HG03103 (cell line): ENCODE measurements around the gene OSBPL10.
"Not testable (repeated sequence)": the region's sequence is repeated elsewhere in the genome, so short reads cannot be mapped to it uniquely, and the experiment has no call there.

ENCODE experiments used
- ATAC-seq: cut with Tn5 transposase; IDR thresholded peaks from one replicate; pipeline ENCODE4 v1.9.1; 2021; ENCODE audit warnings: low read depth; ENCODE audit not compliant: unreplicated experiment

Gene OSBPL10

DNA sequence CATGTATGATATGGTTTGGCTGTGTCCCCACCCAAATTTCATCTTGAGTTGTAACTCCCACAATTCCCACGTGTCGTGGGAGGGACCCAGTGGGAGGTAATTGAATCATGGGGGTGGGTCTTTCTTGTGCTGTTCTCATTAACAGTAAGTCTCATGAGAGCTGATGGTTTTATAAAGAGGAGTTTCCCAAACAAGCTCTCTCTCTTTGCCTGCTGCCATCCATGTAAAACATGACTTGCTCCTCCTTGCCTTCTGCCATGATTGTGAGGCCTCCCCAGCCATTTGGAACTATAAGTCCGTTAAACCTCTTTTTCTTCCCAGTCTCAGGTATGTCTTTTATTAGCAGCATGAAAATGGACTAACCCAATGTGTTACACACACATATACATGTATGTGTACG is 291.5 kb downstream of the OSBPL10 start:
- ATAC-seq, result not testable (repeated sequence)

DNA sequence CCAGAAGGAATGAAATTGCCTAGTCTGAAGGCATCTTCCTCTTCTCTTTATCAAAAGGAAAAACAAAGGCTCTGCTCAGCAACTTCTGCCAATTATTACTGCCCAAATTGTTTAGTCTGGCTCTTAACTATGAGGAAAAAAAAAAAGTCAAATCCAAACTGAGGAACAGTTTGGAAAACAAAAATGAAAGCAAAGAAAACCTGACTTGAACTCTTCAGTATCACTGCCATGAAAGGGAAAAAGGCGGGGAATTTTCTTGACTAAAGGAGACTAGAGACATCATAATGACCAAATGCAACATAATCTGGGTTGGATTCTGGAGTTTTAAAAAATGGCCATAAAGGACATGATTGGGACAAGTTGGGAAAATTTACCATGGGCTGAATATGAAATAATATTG is 292.1 kb downstream of the OSBPL10 start:
- ATAC-seq, result no peak

DNA sequence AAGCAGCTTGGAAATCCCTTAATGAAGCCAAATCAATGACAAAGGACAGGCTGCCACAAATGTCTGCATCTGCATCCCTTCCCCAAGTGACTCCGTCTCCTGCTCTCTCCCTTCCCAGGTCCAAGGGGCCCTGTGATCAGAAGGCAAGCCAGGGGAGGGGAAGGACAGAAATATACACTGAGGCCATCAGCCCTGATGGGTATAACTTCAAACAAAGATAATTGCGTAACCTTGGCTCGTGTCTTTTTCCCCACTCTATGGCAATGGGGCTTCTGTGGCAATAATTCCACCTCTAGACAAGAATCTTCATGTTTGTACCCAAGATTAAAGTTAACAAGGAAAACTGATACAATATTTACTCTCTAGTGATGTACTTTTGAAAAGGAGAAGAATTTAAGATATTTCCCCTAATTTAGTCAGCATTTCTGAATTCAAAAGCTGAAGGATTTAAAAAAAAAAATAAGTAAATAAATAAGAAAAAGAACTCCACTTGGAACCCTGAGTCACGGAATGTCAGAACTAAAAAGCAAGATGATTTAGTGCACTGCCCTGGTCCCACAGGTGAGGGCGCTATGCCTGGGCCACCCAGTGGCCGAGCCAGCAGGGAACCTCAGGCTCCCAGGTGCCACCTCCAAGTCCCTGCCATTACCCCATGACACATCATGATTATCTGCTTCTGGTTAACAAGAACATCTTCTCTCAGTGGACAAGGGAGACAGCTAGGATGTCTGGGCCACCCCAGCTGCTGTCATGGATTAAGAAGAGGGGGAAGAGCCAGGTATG is 293.9 kb downstream of the OSBPL10 start:
- no peak for ATAC-seq

DNA sequence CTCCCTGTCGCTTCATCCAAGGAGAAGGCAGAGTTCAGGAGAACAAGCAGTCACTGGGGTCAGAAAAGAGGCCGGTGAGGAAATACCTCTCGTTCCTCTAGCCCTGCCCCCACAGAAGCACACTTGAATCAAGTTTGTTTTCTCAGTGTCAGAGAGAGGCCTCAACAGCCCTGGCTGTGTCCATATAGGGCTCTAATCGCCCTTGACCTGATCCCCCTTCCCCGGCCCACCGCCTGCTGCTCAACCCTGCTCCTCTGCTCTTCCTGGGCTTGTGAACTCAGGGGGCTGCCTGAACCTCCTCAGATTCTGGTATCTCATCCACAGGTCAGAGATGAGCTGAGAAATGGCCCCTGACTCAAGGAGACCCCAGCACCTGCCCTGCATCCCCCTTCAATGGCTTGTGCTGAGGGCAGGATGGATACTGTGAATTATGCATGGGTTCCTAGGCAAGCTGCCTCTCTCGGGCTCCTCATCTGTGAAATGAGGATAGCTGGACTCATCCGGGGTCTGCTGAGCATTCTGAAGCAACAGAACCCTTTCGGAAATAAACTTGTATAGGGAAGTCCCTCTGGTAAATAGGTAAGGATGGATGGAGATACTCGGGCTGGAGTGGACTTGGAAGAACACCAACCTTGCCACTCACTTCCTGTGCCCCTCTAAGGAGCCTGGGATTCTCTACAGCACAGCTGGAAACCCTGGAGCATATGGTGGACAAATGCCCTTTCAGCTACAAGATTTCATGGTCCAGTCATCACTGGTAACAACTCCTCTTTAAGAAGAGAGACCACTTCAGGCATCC is 300.8 kb downstream of the OSBPL10 start:
- ATAC-seq, result no peak

DNA sequence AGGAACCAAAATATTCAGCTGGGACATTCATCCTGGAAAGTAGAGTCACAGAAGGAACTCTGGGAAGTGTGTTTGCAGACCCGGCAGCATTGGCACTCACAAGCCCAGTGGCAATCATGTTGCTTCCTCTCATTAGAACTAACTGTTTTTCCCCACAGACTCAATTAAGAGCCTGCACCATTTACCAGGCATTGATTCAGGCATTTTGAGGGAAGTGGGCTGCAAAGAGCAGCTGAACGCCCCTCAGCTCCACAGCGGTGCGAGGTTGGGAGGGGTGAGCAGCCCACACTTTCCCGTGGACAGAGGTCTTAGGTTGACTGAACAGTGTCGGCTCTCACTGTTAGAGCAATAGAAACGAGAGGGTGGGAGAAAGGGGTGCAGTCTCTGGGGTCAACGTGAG is 304.5 kb downstream of the OSBPL10 start:
- no peak for ATAC-seq

DNA sequence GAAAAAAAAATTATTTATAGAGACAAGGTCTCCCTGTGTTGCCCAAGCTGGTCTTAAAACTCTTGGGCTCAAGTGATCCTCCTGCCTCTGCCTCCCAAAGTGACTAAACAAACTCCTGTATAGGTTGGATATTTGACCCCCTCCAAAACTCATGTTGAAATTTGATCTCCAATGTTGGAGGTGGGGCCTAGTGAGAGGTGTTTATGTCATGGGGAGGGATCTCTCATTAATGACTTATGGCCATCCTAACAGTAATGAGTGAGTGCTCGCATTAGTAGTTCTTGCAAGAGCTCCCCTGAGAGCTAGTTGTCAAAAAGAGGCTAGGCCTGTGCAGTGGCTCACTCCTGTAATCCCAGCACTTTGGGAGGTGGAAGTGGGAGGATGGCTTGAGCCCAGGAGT is 307.1 kb downstream of the OSBPL10 start:
- no peak for ATAC-seq

DNA sequence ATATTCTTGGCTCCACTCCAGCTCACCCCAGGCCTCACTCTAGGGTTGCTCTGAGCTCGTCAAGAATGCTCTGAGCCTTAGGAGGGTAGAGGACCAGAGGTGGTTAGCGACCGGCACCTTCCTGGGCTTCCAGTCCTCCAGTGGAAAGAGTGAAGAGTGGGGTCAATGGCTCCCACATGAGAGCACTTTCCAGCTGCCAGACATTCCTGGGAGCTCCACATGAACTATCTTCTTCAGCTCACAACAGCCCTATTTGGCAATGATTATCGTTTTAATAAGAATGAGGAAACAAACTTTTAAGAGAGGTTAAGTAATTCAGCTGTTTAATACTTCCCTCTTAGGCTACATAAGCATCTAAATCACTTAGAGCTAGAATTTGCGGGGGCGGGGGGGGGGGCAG is 309.1 kb downstream of the OSBPL10 start:
- no peak for ATAC-seq

DNA sequence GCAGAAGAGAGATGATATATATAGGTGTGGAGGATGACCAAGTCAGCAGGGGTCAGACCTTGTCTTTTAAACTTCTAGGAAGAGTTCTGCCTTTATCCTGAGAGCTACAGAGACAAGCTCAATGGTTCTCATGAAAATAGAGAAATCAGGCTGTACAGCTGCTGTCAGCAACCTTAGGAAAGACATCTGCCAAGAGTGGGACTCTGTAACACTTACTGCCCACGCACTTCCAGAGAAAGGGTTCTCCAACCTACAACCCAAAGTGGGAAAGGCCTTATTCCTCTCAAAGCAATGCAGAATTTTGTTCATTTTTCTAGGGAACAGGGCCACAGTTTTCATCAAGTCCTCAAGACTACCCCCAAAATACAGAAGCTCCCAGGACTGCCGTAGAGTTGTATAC is 309.6 kb downstream of the OSBPL10 start:
- ATAC-seq, result no peak

DNA sequence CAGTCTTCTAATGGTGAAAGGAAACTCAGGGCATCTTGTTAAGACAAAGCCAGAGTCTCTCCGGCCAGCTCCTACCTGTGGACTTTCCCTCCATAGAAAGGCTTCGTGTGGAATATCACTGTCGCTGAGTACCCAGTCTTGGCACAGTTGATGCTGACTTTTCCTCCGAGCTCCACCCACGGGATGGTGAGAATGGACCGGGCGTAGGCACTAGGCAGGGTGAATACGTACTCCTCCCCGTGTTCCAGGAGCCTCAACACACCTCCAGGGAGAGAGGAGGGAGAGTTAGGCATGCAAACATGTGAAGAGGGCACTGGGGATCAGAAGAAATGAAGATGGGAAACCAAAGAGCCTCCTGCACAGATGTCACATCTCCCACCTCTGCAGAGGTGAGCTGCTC is 310.3 kb downstream of the OSBPL10 start:
- ATAC-seq, result no peak

DNA sequence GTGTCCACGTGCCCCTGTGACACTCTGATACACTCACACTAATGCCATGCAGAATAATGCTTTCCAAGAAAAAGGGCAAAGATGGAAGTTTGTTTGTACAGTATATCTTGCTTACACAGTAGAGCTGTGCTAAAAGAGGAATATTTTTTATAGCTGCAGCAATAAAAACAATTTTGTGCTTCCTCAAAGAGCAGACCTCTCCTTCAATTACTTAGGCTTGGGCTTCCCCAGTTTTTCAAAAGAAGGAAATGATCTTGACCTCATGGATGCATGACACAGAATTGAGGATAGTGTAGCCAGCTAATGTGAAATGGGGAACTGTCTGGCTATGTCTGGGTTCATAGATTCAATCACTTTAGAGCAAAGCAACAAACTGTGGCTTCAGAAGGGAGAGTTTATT is 310.9 kb downstream of the OSBPL10 start:
- ATAC-seq, result no peak

DNA sequence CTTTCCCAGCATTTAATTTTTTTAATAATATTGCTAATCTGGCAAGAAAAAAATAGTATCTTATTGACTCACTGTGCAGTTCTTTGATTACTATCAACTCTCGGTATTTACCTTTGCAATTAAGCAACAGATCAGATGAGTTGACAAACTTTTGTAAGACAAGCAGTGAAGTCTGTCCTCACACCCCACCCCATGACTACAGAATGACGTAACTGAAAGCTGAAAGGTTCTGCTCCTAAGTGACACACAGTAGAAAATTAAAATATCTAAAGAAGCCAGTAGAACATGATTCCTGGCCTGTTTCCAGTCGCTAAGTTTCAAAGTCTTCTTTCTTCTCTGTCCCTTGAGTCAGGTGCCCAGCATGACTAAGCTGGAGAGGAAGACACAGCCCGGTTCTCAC is 312.8 kb downstream of the OSBPL10 start:
- ATAC-seq, result no peak

DNA sequence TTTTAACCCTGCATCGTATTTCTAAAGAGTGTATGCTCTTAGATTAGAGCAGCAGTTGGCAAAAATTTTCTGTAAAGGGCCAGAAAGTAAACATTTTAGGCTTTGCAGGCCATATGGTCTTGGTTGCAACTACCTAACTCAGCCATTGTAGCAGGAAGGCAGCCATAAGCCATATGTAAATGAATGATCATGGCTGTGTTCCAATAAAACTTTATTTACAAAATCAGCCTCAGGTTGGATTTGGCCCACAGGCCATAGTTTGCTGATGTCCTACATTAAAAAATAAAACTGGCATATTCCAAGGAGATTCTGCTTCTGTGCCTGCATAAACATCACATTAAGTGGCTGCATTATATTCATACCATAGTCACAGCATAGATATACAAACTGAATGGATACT is 313.5 kb downstream of the OSBPL10 start:
- no peak for ATAC-seq

DNA sequence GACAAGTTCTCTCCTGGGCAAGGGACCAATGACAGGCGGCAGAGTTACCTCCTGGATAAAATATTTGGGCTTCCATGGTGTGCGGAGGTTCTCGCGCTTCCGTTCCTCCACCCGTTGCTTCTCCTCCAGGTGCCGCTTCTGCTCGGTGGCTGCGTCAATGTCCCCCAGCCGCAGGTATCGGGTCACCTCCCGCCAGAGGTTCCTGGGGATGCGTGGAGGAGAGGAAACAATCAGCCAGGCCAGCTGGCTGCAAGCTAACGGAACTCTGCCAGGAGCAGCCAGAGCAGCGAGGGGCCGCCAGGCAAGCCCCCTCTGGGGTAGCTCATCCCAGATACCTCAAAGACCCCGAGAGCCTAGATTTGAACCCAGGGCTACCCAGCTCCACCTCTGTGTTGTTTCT is 317.0 kb downstream of the OSBPL10 start:
- no peak for ATAC-seq

DNA sequence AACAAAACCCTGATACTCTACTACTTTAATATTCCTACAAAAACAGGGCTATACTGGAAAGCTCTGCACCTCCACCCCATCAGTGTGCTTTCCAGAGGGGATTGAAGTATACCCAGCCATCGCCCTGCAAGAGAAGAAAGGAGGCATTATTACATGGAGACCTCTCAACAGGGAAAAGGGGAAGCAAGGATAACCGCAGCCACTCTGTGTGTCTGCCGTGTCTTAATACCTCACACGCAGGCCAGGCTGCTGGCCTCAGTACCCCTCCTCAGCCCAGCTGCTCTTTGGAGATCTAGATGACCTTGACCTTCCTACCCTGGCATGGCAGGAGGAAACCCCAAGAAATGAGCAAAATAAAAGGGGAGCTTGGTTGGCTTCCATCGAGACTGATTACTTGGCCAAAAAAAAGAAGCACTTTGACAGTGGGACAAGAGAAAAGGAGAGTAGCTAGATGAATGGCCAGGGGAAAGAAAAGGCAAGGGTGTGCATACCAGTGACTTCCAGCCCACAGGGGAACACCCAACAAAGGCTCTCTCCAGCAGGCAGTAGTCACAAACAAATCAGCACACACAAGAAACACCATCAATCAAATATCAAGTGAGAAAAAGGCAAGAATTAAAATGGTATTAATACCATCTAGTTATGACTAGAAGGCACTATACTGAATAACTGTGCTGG is 318.9 kb downstream of the OSBPL10 start:
- no peak for ATAC-seq

DNA sequence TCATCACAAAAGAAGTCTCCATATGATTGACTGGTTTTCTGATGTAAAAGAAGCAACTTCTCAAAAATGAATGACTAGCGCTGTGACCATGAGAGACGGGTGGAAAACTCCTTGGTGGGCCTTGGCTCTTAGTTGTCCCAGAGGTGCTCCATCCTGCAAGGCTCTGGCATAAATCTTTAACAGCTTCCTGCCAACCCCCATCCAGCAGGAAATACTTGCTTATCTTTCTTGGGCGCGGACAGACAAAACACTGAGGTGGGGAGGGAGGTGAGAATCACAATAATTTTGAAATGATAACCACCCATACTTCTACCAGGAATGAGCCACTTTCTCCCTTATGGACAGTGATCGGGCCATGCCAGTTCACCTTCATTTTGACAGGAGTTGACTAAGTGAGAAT is 319.8 kb downstream of the OSBPL10 start:
- no peak for ATAC-seq

DNA sequence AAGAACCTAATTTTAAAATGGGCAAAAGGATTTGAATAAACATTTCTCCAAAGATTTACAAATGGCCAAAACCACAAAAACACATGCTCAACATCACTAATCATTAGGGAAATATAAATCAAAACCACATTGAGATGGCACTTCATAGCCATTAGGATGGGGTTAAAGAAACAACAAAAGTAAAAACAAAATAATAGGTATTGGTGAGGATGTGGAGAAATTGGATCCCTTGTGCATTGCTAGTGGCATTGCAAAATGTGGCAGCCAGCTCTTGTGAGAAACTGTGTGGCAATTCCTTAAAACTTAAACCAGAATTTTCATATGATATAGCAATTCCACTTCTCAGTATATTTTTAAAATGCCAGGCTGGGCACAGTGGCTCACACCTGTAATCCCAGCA is 321.8 kb downstream of the OSBPL10 start:
- ATAC-seq, result no peak

DNA sequence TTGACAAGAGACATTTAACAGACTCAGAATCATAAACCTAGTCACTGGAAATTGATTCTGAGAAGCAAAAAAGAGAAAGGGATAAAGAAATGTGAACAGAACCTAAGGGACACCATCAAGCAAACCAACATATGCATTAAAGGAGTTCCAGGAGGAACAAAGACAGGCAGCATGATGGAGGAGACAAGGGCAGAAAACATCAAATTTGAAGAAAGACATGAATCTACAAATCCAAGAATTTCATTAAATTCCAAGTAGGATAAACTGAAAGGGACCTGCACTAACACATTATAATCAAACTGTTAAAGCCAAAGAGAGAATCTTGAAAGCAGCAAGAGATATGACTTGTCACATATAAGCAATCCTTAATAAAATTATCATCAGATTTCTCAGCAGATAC is 326.1 kb downstream of the OSBPL10 start:
- ATAC-seq, result no peak

DNA sequence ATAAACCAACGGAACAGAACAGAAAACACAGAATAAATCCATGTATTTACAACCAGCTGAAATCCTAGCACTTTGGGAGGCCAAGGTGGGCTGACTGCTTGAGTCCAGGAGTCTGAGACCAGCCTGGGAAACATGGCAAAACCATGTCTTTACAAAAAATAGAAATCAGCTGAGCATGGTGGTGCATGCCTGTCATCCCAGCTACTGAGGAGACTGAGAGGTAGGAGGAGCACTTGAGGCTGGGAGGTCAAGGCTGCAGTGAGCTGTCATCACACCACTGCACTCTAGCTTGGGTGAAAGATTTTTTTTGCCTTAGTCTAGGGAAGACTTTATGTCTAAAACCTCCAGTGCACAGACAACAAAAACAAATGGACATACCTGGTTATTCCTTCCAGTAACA is 327.6 kb downstream of the OSBPL10 start:
- no peak for ATAC-seq

DNA sequence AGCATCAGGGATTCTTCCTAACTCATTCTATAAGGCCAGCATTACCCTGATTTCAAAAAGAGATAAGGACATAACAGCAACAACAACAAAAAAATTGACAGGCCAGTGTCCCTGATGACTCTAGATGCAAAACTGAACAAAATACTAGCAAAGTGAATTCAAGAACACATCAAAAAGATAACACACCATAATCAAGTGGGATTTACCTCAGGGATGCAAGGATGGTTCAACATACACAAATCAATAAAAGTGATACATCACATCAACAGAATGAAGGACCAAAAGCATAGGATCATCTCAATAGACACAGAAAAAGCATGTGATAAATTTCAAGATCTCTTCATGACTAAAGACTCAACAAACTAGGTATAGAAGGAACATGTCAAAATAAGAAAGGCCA is 328.8 kb downstream of the OSBPL10 start:
- ATAC-seq, result no peak

DNA sequence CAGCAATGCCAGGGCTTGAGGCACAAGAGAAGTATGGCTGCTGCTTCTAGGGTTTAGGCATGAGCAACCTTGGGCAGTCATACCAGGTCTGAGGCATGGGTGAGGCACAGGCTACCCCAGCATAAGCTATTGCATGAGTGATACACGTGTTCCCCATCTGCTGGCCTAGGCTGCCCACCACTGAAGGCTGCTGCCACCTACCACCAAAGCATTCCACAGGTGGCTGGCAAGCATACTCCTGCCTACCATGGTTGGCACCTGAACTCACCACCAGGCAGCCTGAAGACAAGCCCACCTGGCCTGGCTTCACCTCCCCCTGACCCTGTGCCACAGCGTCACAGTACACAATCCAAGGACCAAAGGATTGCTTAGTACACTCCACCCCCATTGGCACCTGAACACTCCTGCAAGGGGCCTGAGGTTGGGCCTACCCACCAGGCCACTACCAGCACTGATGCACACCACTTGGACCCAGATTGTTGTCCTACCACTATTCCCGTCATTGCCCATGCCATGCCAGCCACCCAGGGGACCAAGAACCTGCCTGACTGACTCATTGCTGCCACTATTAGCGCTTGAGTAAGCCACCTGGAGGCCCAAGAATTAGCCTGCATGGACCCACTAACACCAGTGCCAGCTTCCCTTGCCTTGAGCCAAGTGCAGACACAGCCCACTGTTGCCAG is 332.6 kb downstream of the OSBPL10 start:
- no peak for ATAC-seq

DNA sequence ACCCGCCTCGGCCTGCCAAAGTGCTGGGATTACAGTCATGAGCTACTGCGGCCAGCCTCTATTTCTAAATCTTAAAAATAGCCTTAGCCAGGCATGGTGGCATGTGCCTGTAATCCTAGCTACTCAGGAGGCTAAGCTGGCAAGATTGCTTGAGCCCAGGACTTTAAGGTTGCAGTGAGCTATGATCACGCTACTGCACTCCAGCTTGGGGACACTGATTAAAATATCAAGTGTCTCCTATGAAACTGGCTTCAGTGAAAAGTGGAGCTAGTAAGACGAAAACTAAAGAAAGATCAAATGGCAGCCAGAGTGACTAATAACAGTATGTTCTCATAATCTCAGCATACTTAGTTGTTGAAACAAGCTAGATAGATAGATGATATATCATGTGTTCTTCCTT is 335.8 kb downstream of the OSBPL10 start:
- ATAC-seq, result no peak
